ENCODE results near the gene GIMAP1.

GIMAP1 gene

GRCh38 chr7:150719960-150720891, 3.8 kb downstream of the GIMAP1 start:
- FAIRE-seq (no peak), DNase-seq (ENCODE audit: insufficient read length, low spot score) (no peak)

GRCh38 chr7:150721970-150722373, 5.6 kb downstream of the GIMAP1 start:
- DNase-seq (ENCODE audit: insufficient read length, low spot score) = no peak
- FAIRE-seq = no peak

GRCh38 chr7:150722431-150722931, 6.1 kb downstream of the GIMAP1 start:
- no peak for FAIRE-seq

DNA sequence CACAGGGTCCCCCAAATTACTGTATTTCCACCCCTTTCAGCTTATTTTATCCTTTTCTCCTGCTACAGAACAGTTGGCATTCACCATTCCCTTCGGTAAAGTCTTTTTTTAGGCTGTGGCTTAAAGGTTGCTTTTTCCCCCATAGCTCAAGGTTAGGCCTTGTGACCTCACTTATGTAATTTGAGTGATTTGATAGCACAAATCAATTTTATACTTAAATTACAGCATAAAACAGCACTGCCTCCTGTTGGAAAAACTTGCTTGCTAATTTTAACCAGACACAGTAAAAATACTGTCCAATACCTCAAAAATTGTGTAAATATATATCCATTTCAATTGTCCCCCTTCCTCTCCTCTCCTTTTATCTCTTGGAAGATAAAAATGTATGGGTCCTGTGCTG, 7.1 kb downstream of the GIMAP1 start:
- no peak for FAIRE-seq
- no peak for DNase-seq (ENCODE audit: insufficient read length, low spot score)

More at GRCh38 chr7:150722431-150722931, 6.1 kb downstream of the GIMAP1 start:
- no peak for DNase-seq (ENCODE audit: insufficient read length, low spot score)

GRCh38 chr7:150727381-150727780, 11.0 kb downstream of the GIMAP1 start:
- FAIRE-seq (no peak), DNase-seq (ENCODE audit: insufficient read length, low spot score) (no peak)

DNA sequence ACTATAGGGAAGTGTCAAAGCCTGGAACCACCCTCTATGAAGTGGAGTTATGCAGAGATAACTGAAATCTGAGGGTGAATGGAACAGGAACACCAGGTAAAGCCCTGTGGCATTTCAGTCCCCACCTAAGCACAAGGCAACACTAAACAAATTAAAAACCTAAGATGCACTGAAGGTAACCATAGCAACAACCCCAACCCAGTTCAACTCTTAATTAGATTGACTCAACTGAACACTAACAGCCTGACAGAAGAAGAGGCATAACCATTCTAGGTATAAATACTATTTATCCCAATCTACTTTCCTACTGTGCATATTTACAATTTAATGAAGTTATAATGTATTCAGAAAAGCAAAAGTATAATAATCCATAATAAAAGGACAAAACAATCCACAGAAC, 11.6 kb downstream of the GIMAP1 start:
- FAIRE-seq = no peak
- DNase-seq (ENCODE audit: insufficient read length, low spot score) = no peak

DNA sequence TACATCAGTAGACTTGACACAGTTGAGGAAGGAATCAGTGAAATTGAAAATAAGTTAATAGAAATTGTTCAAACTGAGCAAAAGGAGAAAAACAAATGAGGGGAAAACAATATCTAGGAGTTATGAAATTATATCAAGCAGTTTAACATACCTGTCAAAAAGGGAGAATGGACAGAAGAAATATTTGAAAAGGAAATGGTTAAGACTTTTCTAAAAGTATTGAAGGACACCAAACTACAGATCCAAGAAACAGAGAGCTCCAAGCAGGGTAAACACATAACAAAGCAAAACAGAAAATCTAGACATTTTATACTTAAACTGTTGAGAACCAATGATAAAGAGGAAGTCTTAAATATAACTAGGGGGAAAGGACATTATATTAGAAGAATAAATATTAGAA, 12.2 kb downstream of the GIMAP1 start:
- DNase-seq (ENCODE audit: insufficient read length, low spot score) = no peak
- FAIRE-seq = no peak

DNA sequence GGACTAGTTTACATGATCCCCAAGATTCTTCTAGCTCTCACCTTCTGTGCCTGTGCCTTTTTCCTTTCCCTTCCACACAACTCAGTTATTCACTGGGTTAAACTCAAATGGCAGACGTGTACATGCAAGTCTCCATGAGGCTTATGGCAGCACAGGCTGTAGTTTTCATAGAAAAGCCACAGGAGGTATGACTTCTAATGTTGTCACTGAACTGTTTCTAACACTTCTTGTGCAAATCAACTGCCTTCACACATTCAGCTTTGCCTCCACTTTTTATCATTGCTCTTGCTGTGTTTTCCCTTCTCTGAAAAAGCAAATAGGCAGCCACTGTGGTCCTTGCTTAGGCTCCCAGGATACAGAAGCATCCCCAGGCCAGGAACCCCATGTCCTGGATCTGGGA, 15.5 kb downstream of the GIMAP1 start:
- no peak for FAIRE-seq
- DNase-seq (ENCODE audit: insufficient read length, low spot score) = no peak

DNA sequence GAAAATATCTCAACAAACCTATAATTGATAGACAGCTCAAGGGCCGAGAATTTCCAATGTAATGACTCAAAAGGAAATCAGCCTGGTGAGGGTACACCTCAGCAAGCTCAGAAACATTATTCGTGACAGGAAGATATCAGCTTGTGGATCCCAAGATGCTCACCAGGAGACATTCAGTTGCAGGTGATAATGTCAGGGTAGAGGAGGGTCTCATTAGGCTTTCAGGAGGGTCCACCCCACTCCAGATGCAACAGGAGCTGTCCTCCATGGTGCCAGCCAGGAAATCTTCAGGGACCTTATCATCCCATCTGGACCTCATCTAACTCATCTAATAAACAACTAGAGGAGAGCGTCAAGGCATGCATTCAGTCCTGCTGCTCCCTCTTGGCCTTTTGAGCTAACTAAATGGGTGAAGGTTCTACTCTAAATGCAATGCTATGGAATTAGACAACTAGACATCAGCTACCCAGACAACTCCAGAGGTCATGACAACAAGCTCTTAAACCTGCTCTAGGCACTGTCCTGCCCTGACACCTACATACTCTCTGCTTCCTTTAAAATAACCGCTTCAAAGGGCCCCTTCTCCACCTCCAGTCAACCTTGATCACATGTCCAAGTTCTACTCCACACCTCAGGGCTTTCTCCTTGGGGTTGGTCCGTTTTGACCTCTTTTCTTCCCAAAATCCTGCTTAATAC, 16.5 kb downstream of the GIMAP1 start:
- no peak for FAIRE-seq

GRCh38 chr7:150733482-150734095, 17.2 kb downstream of the GIMAP1 start:
- DNase-seq (ENCODE audit: insufficient read length, low spot score) (no peak), FAIRE-seq (no peak)

More for the DNA sequence above, 16.5 kb downstream of the GIMAP1 start:
- no peak for DNase-seq (ENCODE audit: insufficient read length, low spot score)

GRCh38 chr7:150734254-150734653, 17.8 kb downstream of the GIMAP1 start:
- DNase-seq (ENCODE audit: insufficient read length, low spot score) (no peak), FAIRE-seq (no peak)

DNA sequence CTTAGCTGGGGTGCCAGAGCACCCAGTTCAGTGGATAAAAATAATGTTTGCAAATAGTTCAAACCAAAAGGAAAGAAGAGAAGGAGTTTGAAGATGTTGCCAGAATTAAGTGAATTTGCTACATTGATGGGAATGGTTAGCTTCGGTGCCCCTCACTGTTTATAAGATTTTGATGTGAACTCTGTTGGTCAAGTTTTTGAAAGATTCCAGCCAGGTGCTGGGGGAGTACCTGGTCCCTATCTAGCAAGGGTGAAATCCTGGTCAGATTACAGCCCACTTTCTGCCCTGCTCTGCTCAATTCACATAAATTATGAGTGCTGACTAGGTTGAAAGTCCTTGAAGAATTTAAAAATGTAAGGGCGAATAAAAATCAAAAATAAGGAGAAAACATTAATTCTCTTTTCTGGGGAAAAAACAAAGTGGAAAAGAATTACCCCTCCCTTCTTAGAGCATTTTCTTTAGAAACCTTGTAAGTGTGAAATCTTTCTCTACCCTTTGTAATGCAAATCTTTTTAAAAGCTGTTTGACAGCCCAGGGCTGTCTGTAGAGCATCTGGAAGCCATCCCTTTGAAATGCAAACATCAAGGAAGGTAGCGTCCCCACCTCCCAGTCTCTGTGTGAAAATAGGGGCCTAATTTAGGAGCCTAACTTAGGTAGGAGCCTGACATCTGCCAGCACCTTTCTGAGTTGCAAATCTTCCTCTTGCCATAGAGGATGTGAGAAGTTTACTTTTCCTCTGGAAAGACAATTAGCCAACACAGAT, 19.4 kb downstream of the GIMAP1 start:
- DNase-seq (ENCODE audit: insufficient read length, low spot score) (no peak), FAIRE-seq (no peak)

DNA sequence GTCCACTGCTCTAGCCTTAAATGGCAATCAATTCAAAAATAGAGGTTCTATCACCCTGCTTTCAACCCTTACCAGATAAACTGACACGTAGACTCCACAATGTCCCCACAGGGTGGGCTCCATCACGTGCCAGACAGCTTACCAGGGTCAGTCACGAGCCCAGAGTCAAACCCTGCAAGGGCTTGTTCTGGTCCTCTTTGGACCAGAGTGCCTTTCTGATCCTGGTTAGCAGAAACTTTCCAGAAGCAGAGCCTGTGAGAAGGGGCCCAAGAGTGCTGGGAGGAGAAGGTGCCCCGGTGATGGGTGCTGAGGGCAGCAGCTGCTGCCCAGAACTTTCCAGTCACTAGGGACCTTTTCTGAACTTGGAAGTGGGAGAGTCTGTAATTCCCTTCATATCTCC, 20.5 kb downstream of the GIMAP1 start:
- FAIRE-seq (no peak), DNase-seq (ENCODE audit: insufficient read length, low spot score) (no peak)

DNA sequence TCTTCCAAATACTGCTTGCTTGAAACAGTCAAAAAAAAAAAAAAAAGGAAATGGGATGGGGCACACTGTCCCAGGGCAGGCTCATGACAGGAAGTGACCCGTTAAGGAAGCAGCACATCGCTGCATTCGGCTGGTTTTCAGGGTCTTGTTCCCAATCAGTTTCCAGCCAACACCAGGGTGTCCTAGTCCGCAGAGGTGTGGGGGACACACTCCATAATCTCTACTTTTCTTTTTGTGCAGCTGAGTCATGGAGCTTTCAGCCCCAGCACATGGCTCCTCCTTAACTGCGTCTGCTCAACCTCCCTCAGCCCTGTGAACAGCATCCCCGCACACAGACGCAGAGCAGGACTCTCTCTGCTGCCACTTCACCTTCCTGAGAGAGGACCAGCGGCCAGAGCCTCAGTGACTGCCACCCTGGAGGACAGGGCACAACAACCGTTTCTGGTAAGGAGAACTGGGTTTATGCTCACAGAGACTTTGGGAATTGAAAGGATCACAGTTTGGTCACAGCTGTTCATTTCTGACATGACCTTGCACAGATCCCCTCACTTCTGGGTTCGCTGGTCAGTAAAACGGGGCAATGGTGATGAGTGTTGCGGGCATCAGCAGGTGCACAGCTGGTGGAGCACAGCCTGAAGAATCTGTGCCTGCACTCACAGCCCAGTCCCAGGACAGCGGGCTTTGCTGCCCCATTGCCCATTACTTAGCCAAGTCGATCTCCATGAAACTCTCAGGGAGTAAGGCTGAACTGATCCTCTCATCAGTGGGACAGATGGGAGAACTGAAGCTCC, 21.0 kb downstream of the GIMAP1 start, which contains the start of gene GIMAP5:
TSS of gene GIMAP5 (plus strand) at position 154 of the 791 bp plus-strand sequence. CDS start 3,467 bp downstream, outside the sequence.
- no peak for DNase-seq (ENCODE audit: insufficient read length, low spot score)
- no peak for FAIRE-seq

GRCh38 chr7:150738092-150738491, 21.7 kb downstream of the GIMAP1 start:
- FAIRE-seq = no peak

GRCh38 chr7:150738591-150739001, 22.2 kb downstream of the GIMAP1 start:
- DNase-seq (ENCODE audit: insufficient read length, low spot score) = no peak
- no peak for FAIRE-seq

More at GRCh38 chr7:150738092-150738491, 21.7 kb downstream of the GIMAP1 start:
- DNase-seq (ENCODE audit: insufficient read length, low spot score) = no peak

DNA sequence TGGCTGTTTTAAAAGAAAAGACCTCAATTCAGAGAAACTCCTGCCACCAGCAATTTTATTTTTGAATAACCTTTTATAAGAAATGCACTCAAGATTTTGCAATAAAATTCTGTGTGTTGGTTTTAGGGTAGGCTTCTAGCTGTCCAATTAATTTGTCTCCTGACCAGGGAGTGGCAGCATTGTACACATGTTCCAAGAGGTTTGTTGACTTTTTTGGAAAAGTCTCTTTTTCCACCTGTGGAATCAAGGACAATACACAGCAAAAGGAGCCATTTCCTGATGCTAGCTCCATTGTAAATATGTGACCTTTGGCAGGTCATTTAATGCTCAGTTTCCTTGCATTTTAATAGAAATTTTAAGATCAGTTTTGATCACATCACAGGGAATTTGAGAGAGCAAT, 22.6 kb downstream of the GIMAP1 start:
- no peak for FAIRE-seq
- DNase-seq (ENCODE audit: insufficient read length, low spot score) = no peak

GRCh38 chr7:150740053-150740452, 23.6 kb downstream of the GIMAP1 start:
- DNase-seq (ENCODE audit: insufficient read length, low spot score) (no peak), FAIRE-seq (no peak)

DNA sequence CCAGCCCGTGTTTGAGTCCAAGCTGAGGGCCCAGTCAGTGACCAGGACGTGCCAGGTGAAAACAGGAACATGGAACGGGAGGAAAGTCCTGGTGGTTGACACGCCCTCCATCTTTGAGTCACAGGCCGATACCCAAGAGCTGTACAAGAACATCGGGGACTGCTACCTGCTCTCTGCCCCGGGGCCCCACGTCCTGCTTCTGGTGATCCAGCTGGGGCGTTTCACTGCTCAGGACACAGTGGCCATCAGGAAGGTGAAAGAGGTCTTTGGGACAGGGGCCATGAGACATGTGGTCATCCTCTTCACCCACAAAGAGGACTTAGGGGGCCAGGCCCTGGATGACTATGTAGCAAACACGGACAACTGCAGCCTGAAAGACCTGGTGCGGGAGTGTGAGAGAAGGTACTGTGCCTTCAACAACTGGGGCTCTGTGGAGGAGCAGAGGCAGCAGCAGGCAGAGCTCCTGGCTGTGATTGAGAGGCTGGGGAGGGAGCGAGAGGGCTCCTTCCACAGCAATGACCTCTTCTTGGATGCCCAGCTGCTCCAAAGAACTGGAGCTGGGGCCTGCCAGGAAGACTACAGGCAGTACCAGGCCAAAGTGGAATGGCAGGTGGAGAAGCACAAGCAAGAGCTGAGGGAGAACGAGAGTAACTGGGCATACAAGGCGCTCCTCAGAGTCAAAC, 26.0 kb downstream of the GIMAP1 start:
- FAIRE-seq (no peak), DNase-seq (ENCODE audit: insufficient read length, low spot score) (no peak)

Measured in HTR-8/SVneo (cell line).